OCI-LY1 (cell line): ENCODE measurements around the gene TPM1.

Experiments
- H2AFZ ChIP-seq: fragments of 200-600 bp; sonication (generic), shearing (Covaris generic); 2 replicates; pipeline ENCODE4 v1.6.0; 2014; ENCODE audit warnings: antibody characterized with exemption, mild to moderate bottlenecking, low read length
- H3F3A ChIP-seq: fragments of 200-600 bp; sonication (generic), shearing (Covaris generic); 2 replicates; pipeline ENCODE4 v1.6.0; 2014; ENCODE audit warnings: mild to moderate bottlenecking, antibody characterized with exemption, low read length, moderate library complexity; ENCODE audit not compliant: insufficient read depth
- H3K27ac ChIP-seq: fragments of 200-600 bp; sonication (generic); 2 replicates; pipeline ENCODE4 v1.5.1; 2014; ENCODE audit warnings: low read length, mixed run types, mild to moderate bottlenecking, low read depth; ENCODE audit not compliant: poor library complexity, severe bottlenecking
- H3K27me3 ChIP-seq: fragments of 200-600 bp; sonication (generic); 2 replicates; pipeline ENCODE4 v1.6.0; 2014; ENCODE audit warnings: antibody characterized with exemption, mild to moderate bottlenecking, low read length, moderate library complexity; ENCODE audit not compliant: insufficient read depth
- H3K36me3 ChIP-seq: fragments of 200-600 bp; sonication (generic); 2 replicates; pipeline ENCODE4 v1.6.1; 2014; ENCODE audit warnings: mild to moderate bottlenecking, antibody characterized with exemption, low read length, moderate library complexity, mixed read lengths; ENCODE audit not compliant: insufficient read depth
- H3K4me1 ChIP-seq: fragments of 200-600 bp; sonication (generic); 2 replicates; pipeline ENCODE4 v1.5.1; 2014; ENCODE audit warnings: mild to moderate bottlenecking, low read length, moderate library complexity; ENCODE audit not compliant: insufficient read depth, severe bottlenecking
- H3K4me2 ChIP-seq: fragments of 200-600 bp; sonication (generic), shearing (Covaris generic); 2 replicates; pipeline ENCODE4 v1.6.1; 2014; ENCODE audit warnings: low read length
- H3K4me3 ChIP-seq: fragments of 200-600 bp; sonication (generic); 2 replicates; pipeline ENCODE4 v1.5.1; 2014; ENCODE audit warnings: low read length, low read depth, mild to moderate bottlenecking, mixed read lengths; ENCODE audit not compliant: poor library complexity, severe bottlenecking
- H3K79me2 ChIP-seq: fragments of 200-600 bp; shearing (Covaris generic); 2 replicates; pipeline ENCODE4 v1.6.1; 2016; ENCODE audit warnings: mixed run types, low read length, mixed read lengths; ENCODE audit not compliant: insufficient read depth
- H3K9ac ChIP-seq: fragments of 200-600 bp; sonication (generic), shearing (Covaris generic); 2 replicates; pipeline ENCODE4 v1.6.1; 2014; ENCODE audit warnings: mild to moderate bottlenecking, low read length, mixed read lengths
- H3K9me2 ChIP-seq: fragments of 200-600 bp; sonication (generic), shearing (Covaris generic); 2 replicates; pipeline ENCODE4 v1.6.1; 2014; ENCODE audit warnings: low read depth, mild to moderate bottlenecking, low read length, mixed read lengths
- H3K9me3 ChIP-seq: fragments of 200-600 bp; shearing (Covaris generic); 2 replicates; pipeline ENCODE4 v1.6.1; 2014; ENCODE audit warnings: low read length, mixed read lengths
- H4K20me1 ChIP-seq: fragments of 200-600 bp; sonication (generic), shearing (Covaris generic); 2 replicates; pipeline ENCODE4 v1.6.0; 2016; ENCODE audit warnings: mild to moderate bottlenecking, low read length; ENCODE audit not compliant: insufficient read depth
- EZH2 ChIP-seq: fragments of 200-600 bp; sonication (generic), shearing (Covaris generic); IDR thresholded peaks from 2 replicates; pipeline ENCODE4 v1.8.0; 2017; ENCODE audit warnings: borderline replicate concordance, mixed run types, mild to moderate bottlenecking, antibody characterized with exemption, low read length, moderate library complexity, mixed read lengths
- TF ChIP-seq, protein P1 (sequence below): fragments of 200-600 bp; sonication (generic), shearing (Covaris generic); IDR thresholded peaks from 2 replicates; pipeline ENCODE4 v1.5.1; 2017; ENCODE audit warnings: mild to moderate bottlenecking, antibody characterized with exemption, low read length, moderate library complexity, mixed read lengths

The TPM1 gene

DNA sequence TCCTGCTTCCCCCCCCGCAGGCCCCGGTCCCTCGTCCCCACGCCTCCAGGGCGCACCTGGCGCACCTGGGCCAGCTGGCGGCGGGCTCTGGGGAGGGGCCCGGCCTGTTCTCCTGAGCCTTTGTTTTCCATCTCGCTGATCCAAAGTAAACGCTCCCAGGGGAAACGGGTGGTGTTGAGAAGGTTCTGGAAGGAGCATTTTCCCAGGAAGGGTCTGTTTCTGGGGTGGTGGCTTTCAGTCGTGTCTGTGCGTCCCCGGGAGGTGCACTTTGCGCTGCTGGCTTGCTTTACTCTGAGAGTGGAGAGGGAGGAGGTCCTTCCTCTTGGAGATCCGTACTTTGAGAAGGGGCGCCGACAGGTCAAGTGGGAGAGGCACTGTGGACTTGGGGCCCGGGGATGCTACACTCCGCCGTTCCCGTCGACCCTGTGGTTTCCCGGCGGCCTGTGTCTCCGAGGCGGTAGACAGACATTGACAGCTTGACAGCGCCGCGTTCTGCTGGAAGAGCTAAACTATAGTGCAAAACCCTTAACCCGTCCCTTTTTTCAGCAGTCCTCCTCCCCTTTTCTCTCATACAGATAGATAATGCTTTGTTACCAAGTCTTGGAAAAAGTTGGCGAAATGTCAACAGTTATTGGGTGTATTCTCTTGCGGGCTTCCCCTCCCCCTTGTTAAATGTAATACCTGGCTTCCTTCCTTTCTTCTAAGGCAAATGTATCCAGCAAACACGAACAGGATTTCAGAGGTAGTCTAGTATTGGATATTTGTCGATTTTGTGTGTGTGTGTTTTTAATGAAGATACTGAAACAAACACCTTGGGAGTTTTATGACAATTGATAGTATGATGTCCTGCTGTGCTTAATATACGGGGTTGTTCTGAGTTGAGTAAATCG is 6.5 kb downstream of the TPM1 start:
- Histone ChIP-seq H3K9me3 (no peaks in the 10 kb centered on the region), H3K4me1 (peaks cover 11% of the 10 kb centered on the region), H3K9me2 (no peaks in the 10 kb centered on the region), H3K27me3 (peaks cover 9% of the 10 kb centered on the region; the same call in 1 of the 2 replicates), H3K36me3 (no peaks in the 10 kb centered on the region), H3F3A (no peaks in the 10 kb centered on the region), H3K4me2 (peak overlapping the region; percentile 78), H3K4me3 (peak overlapping the region; percentile 82), H3K27ac (no peak overlapping the region), H2AFZ (peak overlapping the region; percentile 64; the same call in 1 of the 2 replicates), H3K9ac (peak overlapping the region; percentile 64; the same call in 1 of the 2 replicates), H4K20me1 (no peaks in the 10 kb centered on the region), H3K79me2 (no peaks in the 10 kb centered on the region)
- TF ChIP-seq, protein P1, sequence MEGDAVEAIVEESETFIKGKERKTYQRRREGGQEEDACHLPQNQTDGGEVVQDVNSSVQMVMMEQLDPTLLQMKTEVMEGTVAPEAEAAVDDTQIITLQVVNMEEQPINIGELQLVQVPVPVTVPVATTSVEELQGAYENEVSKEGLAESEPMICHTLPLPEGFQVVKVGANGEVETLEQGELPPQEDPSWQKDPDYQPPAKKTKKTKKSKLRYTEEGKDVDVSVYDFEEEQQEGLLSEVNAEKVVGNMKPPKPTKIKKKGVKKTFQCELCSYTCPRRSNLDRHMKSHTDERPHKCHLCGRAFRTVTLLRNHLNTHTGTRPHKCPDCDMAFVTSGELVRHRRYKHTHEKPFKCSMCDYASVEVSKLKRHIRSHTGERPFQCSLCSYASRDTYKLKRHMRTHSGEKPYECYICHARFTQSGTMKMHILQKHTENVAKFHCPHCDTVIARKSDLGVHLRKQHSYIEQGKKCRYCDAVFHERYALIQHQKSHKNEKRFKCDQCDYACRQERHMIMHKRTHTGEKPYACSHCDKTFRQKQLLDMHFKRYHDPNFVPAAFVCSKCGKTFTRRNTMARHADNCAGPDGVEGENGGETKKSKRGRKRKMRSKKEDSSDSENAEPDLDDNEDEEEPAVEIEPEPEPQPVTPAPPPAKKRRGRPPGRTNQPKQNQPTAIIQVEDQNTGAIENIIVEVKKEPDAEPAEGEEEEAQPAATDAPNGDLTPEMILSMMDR = no peak
- no peak for TF ChIP-seq EZH2

DNA sequence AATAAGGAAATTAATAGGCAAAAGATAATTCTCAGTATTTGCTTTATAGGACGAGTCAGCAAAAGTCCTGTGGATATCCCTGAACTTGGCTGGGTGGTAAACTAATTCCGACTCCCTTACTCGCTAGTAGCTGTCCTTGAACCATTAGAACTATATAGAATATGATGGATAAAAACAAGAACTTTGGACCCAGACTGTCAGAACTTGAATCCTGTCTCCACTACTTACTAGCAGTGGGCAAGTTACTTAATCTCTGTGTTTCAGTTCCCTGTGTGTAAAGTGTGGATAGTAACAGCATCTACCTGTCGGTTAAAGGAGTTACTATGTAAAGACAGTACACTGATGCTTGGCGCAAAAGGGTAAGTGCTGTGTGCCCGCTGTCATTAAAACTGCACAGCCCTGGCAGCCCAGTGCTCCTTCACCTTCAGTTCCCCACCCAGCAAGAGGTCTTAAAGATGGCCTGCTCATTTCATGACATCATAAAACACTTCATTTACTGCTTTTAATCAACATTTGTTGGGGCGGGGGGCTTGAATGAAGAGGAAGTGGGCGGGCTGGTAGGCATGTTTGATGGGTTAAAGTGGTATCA is 7.3 kb downstream of the TPM1 start:
- no peak overlapping the region for H2AFZ ChIP-seq
- H4K20me1 ChIP-seq = no peaks in the 10 kb centered on the region
- no peak overlapping the region for H3K27ac ChIP-seq
- H3K9me3 ChIP-seq = no peaks in the 10 kb centered on the region
- H3F3A ChIP-seq = no peaks in the 10 kb centered on the region
- no peak overlapping the region for H3K9ac ChIP-seq
- H3K4me1 ChIP-seq = peaks cover 11% of the 10 kb centered on the region
- TF ChIP-seq, protein P1 = no peak
- no peak for TF ChIP-seq EZH2
- no peaks in the 10 kb centered on the region for H3K9me2 ChIP-seq
- H3K4me2 ChIP-seq = no peak overlapping the region
- no peaks in the 10 kb centered on the region for H3K36me3 ChIP-seq
- H3K27me3 ChIP-seq = peaks cover under 1% of the 10 kb centered on the region; the same call in 1 of the 2 replicates
- no peaks in the 10 kb centered on the region for H3K79me2 ChIP-seq
- H3K4me3 ChIP-seq = no peak overlapping the region

DNA sequence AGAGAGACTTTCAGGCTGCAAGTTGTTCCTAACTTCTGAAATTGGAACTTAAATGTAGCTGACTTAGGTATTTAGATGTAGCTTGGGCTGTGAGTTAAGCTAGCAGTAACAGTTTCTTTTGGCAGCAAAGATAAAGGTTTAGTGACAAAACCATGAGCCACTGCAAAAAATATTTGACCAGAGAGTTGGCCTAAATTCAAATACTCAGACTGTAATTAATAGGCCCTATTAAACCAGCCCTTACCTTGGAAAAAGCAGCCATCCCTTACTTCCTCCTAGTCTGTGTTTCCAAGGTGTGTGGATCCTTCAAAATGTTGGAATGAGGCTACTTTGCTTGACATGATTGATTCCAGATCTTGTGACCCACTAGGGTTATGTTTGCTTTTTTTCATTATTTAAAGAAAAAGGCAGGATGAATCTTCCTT is 8.2 kb downstream of the TPM1 start:
- no peak overlapping the region for H3K9ac ChIP-seq
- H3K4me1 ChIP-seq = peaks cover 11% of the 10 kb centered on the region
- H3K4me3 ChIP-seq = no peak overlapping the region
- H3F3A ChIP-seq = no peaks in the 10 kb centered on the region
- no peak overlapping the region for H2AFZ ChIP-seq
- H3K4me2 ChIP-seq = no peak overlapping the region
- no peak overlapping the region for H3K27ac ChIP-seq
- H3K9me3 ChIP-seq = no peaks in the 10 kb centered on the region
- no peaks in the 10 kb centered on the region for H3K79me2 ChIP-seq
- no peak for TF ChIP-seq EZH2
- TF ChIP-seq, protein P1 = no peak
- H3K36me3 ChIP-seq = no peaks in the 10 kb centered on the region
- H4K20me1 ChIP-seq = no peaks in the 10 kb centered on the region
- H3K27me3 ChIP-seq = no peaks in the 10 kb centered on the region
- no peaks in the 10 kb centered on the region for H3K9me2 ChIP-seq
